ENCODE data around the gene SLC4A1.
A peak's percentile ranks its signal among the peaks of the same experiment; 100 is the strongest.

The SLC4A1 gene

GRCh38 chr17:44267818-44268490, at the start of gene SLC4A1:
TSS of gene SLC4A1 (minus strand) at chr17:44268135. CDS start at chr17:44262866, 5,269 bp downstream.
- no peak within 1 kb of the TSS for H3K4me3 Mint-ChIP-seq
- H3K36me3 Mint-ChIP-seq = no peaks in the 10 kb centered on the region
- H3K4me1 Mint-ChIP-seq = peaks cover 3% of the 10 kb centered on the region
- H3K27me3 Mint-ChIP-seq = peaks cover 14% of the 10 kb centered on the region
- no peak for ATAC-seq (ENCODE audit: low read depth)
- no peak within 1 kb of the TSS for H3K27ac Mint-ChIP-seq
- H3K9me3 Mint-ChIP-seq = no peaks in the 10 kb centered on the region
- DNase-seq (ENCODE audit: low spot score in 2 of 2) = no peak

GRCh38 chr17:44317545-44317944, 49.6 kb upstream of the SLC4A1 start:
- H3K27ac Mint-ChIP-seq = no peak overlapping the region
- ATAC-seq (ENCODE audit: low read depth) (no peak), DNase-seq (ENCODE audit: low spot score in 2 of 2) (no peak)
- peaks cover 4% of the 10 kb centered on the region for H3K9me3 Mint-ChIP-seq
- H3K36me3 Mint-ChIP-seq = peaks cover 17% of the 10 kb centered on the region
- H3K27me3 Mint-ChIP-seq = peaks cover 26% of the 10 kb centered on the region
- peaks cover 12% of the 10 kb centered on the region for H3K4me1 Mint-ChIP-seq
- H3K4me3 Mint-ChIP-seq = no peak overlapping the region

- no peak for DNase-seq (ENCODE audit: low spot score in 2 of 2)
- H3K27ac Mint-ChIP-seq = peak overlapping the region; percentile 28
- peaks cover 28% of the 10 kb centered on the region for H3K27me3 Mint-ChIP-seq
- ATAC-seq (ENCODE audit: low read depth) = no peak
- H3K36me3 Mint-ChIP-seq = peaks cover 11% of the 10 kb centered on the region
- H3K9me3 Mint-ChIP-seq = peaks cover 4% of the 10 kb centered on the region
- peak overlapping the region; percentile 82 for H3K4me3 Mint-ChIP-seq
- H3K4me1 Mint-ChIP-seq = peaks cover 10% of the 10 kb centered on the region
Measured at GRCh38 chr17:44315760-44316731, 48.1 kb upstream of the SLC4A1 start.

- peaks cover 30% of the 10 kb centered on the region for H3K27me3 Mint-ChIP-seq
- peak; percentile 66 for ATAC-seq (ENCODE audit: low read depth)
- peak in 1 of 2 donors; percentile 46 for DNase-seq (ENCODE audit: low spot score in 2 of 2)
Measured at GRCh38 chr17:44314869-44315661, 47.1 kb upstream of the SLC4A1 start.

GRCh38 chr17:44314524-44314868, 46.6 kb upstream of the SLC4A1 start:
- Mint-ChIP-seq H3K27me3 (peaks cover 34% of the 10 kb centered on the region), H3K4me1 (peaks cover 20% of the 10 kb centered on the region), H3K4me3 (peak overlapping the region; percentile 59), H3K27ac (no peak overlapping the region), H3K9me3 (peaks cover 4% of the 10 kb centered on the region), H3K36me3 (peaks cover 7% of the 10 kb centered on the region)
- DNase-seq (ENCODE audit: low spot score in 2 of 2) = no peak
- ATAC-seq (ENCODE audit: low read depth) = no peak

More at GRCh38 chr17:44314869-44315661, 47.1 kb upstream of the SLC4A1 start:
- Mint-ChIP-seq H3K36me3 (peaks cover 9% of the 10 kb centered on the region), H3K27ac (no peak overlapping the region), H3K4me3 (peak overlapping the region; percentile 82), H3K9me3 (peaks cover 4% of the 10 kb centered on the region), H3K4me1 (peaks cover 14% of the 10 kb centered on the region)

GRCh38 chr17:44314031-44314430, 46.1 kb upstream of the SLC4A1 start:
- ATAC-seq (ENCODE audit: low read depth) = no peak
- Mint-ChIP-seq H3K27ac (no peak overlapping the region), H3K9me3 (peaks cover 4% of the 10 kb centered on the region)

GRCh38 chr17:44312396-44313104, 44.6 kb upstream of the SLC4A1 start:
- peaks cover 1% of the 10 kb centered on the region for H3K36me3 Mint-ChIP-seq
- peaks cover 25% of the 10 kb centered on the region for H3K4me1 Mint-ChIP-seq
- DNase-seq (ENCODE audit: low spot score in 2 of 2) = no peak
- H3K4me3 Mint-ChIP-seq = no peak overlapping the region
- ATAC-seq (ENCODE audit: low read depth) = no peak
- peaks cover 3% of the 10 kb centered on the region for H3K9me3 Mint-ChIP-seq
- no peak overlapping the region for H3K27ac Mint-ChIP-seq
- peaks cover 32% of the 10 kb centered on the region for H3K27me3 Mint-ChIP-seq

More at GRCh38 chr17:44314031-44314430, 46.1 kb upstream of the SLC4A1 start:
- Mint-ChIP-seq H3K4me3 (peak overlapping the region; percentile 59), H3K27me3 (peaks cover 34% of the 10 kb centered on the region), H3K36me3 (peaks cover 4% of the 10 kb centered on the region), H3K4me1 (peaks cover 22% of the 10 kb centered on the region)
- no peak for DNase-seq (ENCODE audit: low spot score in 2 of 2)

GRCh38 chr17:44311562-44312181, 43.7 kb upstream of the SLC4A1 start:
- Mint-ChIP-seq H3K36me3 (peaks cover 1% of the 10 kb centered on the region), H3K9me3 (no peaks in the 10 kb centered on the region), H3K27ac (no peak overlapping the region), H3K27me3 (peaks cover 34% of the 10 kb centered on the region), H3K4me3 (no peak overlapping the region), H3K4me1 (peaks cover 29% of the 10 kb centered on the region)
- DNase-seq (ENCODE audit: low spot score in 2 of 2) (no peak), ATAC-seq (ENCODE audit: low read depth) (no peak)

GRCh38 chr17:44310609-44311376, 42.9 kb upstream of the SLC4A1 start:
- Mint-ChIP-seq H3K4me1 (peaks cover 23% of the 10 kb centered on the region), H3K36me3 (peaks cover 1% of the 10 kb centered on the region), H3K9me3 (no peaks in the 10 kb centered on the region), H3K27me3 (peaks cover 30% of the 10 kb centered on the region), H3K27ac (no peak overlapping the region), H3K4me3 (no peak overlapping the region)
- DNase-seq (ENCODE audit: low spot score in 2 of 2) (no peak), ATAC-seq (ENCODE audit: low read depth) (no peak)

- H3K9me3 Mint-ChIP-seq = no peaks in the 10 kb centered on the region
- no peak for DNase-seq (ENCODE audit: low spot score in 2 of 2)
- peak; percentile 41 for ATAC-seq (ENCODE audit: low read depth)
- peak overlapping the region; percentile 51 for H3K4me3 Mint-ChIP-seq
- no peak overlapping the region for H3K27ac Mint-ChIP-seq
- H3K4me1 Mint-ChIP-seq = peaks cover 19% of the 10 kb centered on the region
- peaks cover 1% of the 10 kb centered on the region for H3K36me3 Mint-ChIP-seq
- peaks cover 27% of the 10 kb centered on the region for H3K27me3 Mint-ChIP-seq
Measured at GRCh38 chr17:44310188-44310587, 42.3 kb upstream of the SLC4A1 start.

- H3K27ac Mint-ChIP-seq = no peak overlapping the region
- ATAC-seq (ENCODE audit: low read depth) = no peak
Measured at GRCh38 chr17:44309472-44309871, 41.5 kb upstream of the SLC4A1 start.

GRCh38 chr17:44308865-44309264, 40.9 kb upstream of the SLC4A1 start:
- DNase-seq (ENCODE audit: low spot score in 2 of 2) (no peak), ATAC-seq (ENCODE audit: low read depth) (no peak)
- Mint-ChIP-seq H3K4me3 (peak overlapping the region; percentile 11), H3K4me1 (peaks cover 19% of the 10 kb centered on the region), H3K27me3 (peaks cover 26% of the 10 kb centered on the region), H3K27ac (no peak overlapping the region), H3K9me3 (no peaks in the 10 kb centered on the region), H3K36me3 (peaks cover under 1% of the 10 kb centered on the region)

More at GRCh38 chr17:44309472-44309871, 41.5 kb upstream of the SLC4A1 start:
- peaks cover 19% of the 10 kb centered on the region for H3K4me1 Mint-ChIP-seq
- peaks cover 1% of the 10 kb centered on the region for H3K36me3 Mint-ChIP-seq
- peak overlapping the region; percentile 51 for H3K4me3 Mint-ChIP-seq
- no peaks in the 10 kb centered on the region for H3K9me3 Mint-ChIP-seq
- no peak for DNase-seq (ENCODE audit: low spot score in 2 of 2)
- H3K27me3 Mint-ChIP-seq = peaks cover 31% of the 10 kb centered on the region
